MM.1S (cell line): ENCODE measurements around the gene FAM185A.

ENCODE experiments used
- DNase-seq: peaks from one replicate; pipeline ENCODE4 v3.0.0-alpha.2; 2015
- H2AFZ ChIP-seq: fragments of 300-600 bp; sonication (generic); 2 replicates; pipeline ENCODE4 v1.6.0; 2016; ENCODE audit warnings: antibody characterized with exemption, low read length
- H3F3A ChIP-seq: fragments of 300-600 bp; sonication (generic); 2 replicates; pipeline ENCODE4 v1.6.1; 2016; ENCODE audit warnings: mild to moderate bottlenecking, antibody characterized with exemption, low read length, moderate library complexity, mixed read lengths; ENCODE audit not compliant: insufficient read depth
- H3K27ac ChIP-seq: fragments of 300-600 bp; sonication (generic); 2 replicates; pipeline ENCODE4 v1.5.1; 2016; ENCODE audit warnings: mild to moderate bottlenecking, low read length
- H3K27me3 ChIP-seq: fragments of 300-600 bp; sonication (generic); replicated peaks from 2 replicates; pipeline ENCODE4 v1.6.0; 2016; ENCODE audit warnings: low read length; ENCODE audit not compliant: insufficient read depth
- H3K36me3 ChIP-seq: fragments of 300-600 bp; sonication (generic); replicated peaks from 2 replicates; pipeline ENCODE4 v1.6.1; 2016; ENCODE audit warnings: mild to moderate bottlenecking, low read length, mixed read lengths; ENCODE audit not compliant: insufficient read depth
- H3K4me1 ChIP-seq: fragments of 300-600 bp; sonication (generic); 2 replicates; pipeline ENCODE4 v1.6.1; 2016; ENCODE audit warnings: low read length, mixed read lengths
- H3K4me2 ChIP-seq: fragments of 300-600 bp; sonication (generic); 2 replicates; pipeline ENCODE4 v1.6.0; 2016; ENCODE audit warnings: low read depth, low read length
- H3K4me3 ChIP-seq: fragments of 300-600 bp; sonication (generic); 2 replicates; pipeline ENCODE4 v1.5.1; 2016; ENCODE audit warnings: low read length, mixed read lengths
- H3K79me2 ChIP-seq: fragments of 300-600 bp; sonication (generic); 2 replicates; pipeline ENCODE4 v1.6.1; 2016; ENCODE audit warnings: mixed run types, low read length, mixed read lengths
- H3K9ac ChIP-seq: fragments of 300-600 bp; sonication (generic); 2 replicates; pipeline ENCODE4 v1.6.1; 2016; ENCODE audit warnings: low read length, mixed read lengths
- H3K9me2 ChIP-seq: fragments of 300-600 bp; sonication (generic); replicated peaks from 2 replicates; pipeline ENCODE4 v1.6.1; 2016; ENCODE audit warnings: mild to moderate bottlenecking, low read length, mixed read lengths; ENCODE audit not compliant: insufficient read depth
- H3K9me3 ChIP-seq: fragments of 300-600 bp; sonication (generic); replicated peaks from 2 replicates; pipeline ENCODE4 v1.6.1; 2016; ENCODE audit warnings: mild to moderate bottlenecking, low read length, mixed read lengths; ENCODE audit not compliant: insufficient read depth
- H4K20me1 ChIP-seq: fragments of 300-600 bp; sonication (generic); 2 replicates; pipeline ENCODE4 v1.6.1; 2016; ENCODE audit warnings: mild to moderate bottlenecking, low read length, moderate library complexity, mixed read lengths; ENCODE audit not compliant: insufficient read depth
- CTCF ChIP-seq: fragments of 300-600 bp; sonication (generic); IDR thresholded peaks from 2 replicates; pipeline ENCODE4 v1.5.1; 2016; ENCODE audit warnings: antibody characterized with exemption, low read length, mixed read lengths
- EZH2 ChIP-seq: fragments of 300-600 bp; sonication (generic); optimal IDR thresholded peaks from 2 replicates; pipeline ENCODE3; 2017; ENCODE audit warnings: low read depth, mild to moderate bottlenecking, antibody characterized with exemption, low read length, mixed read lengths
- EZH2phosphoT487 ChIP-seq: fragments of 300-600 bp; sonication (generic); IDR thresholded peaks from 2 replicates; pipeline ENCODE4 v1.6.1; 2018; ENCODE audit warnings: antibody characterized with exemption, low read length

The FAM185A gene

GRCh38 chr7:102813191-102814024, 64.6 kb downstream of the FAM185A start:
- H3K36me3 ChIP-seq: no peaks in the 10 kb centered on the region
- H3K9ac ChIP-seq: no peak overlapping the region
- H3K27ac ChIP-seq: no peak overlapping the region
- no peak overlapping the region for H2AFZ ChIP-seq
- H3K9me3 ChIP-seq: no peaks in the 10 kb centered on the region
- H3K4me1 ChIP-seq: peaks cover 9% of the 10 kb centered on the region
- no peak overlapping the region for H3K4me2 ChIP-seq
- no peaks in the 10 kb centered on the region for H3K79me2 ChIP-seq
- no peaks in the 10 kb centered on the region for H3K27me3 ChIP-seq
- H3F3A ChIP-seq: no peaks in the 10 kb centered on the region
- no peaks in the 10 kb centered on the region for H3K9me2 ChIP-seq
- H3K4me3 ChIP-seq: no peak overlapping the region
- no peaks in the 10 kb centered on the region for H4K20me1 ChIP-seq
- DNase-seq: no peak
- TF ChIP-seq EZH2phosphoT487: no peak
- no peak for TF ChIP-seq CTCF
- no peak for TF ChIP-seq EZH2

GRCh38 chr7:102814025-102814471, 65.2 kb downstream of the FAM185A start:
- Histone ChIP-seq H3K4me1 (peaks cover 9% of the 10 kb centered on the region), H2AFZ (no peak overlapping the region), H3K9ac (no peak overlapping the region), H3K36me3 (no peaks in the 10 kb centered on the region), H4K20me1 (no peaks in the 10 kb centered on the region), H3K27me3 (no peaks in the 10 kb centered on the region), H3K27ac (no peak overlapping the region), H3K4me2 (no peak overlapping the region), H3K9me3 (no peaks in the 10 kb centered on the region), H3K4me3 (no peak overlapping the region), H3F3A (no peaks in the 10 kb centered on the region), H3K79me2 (no peaks in the 10 kb centered on the region), H3K9me2 (no peaks in the 10 kb centered on the region)
- no peak for DNase-seq
- TF ChIP-seq EZH2phosphoT487 (no peak), EZH2 (no peak), CTCF (no peak)

GRCh38 chr7:102817616-102818573, 69.1 kb downstream of the FAM185A start:
- Histone ChIP-seq H3K9me3 (no peaks in the 10 kb centered on the region), H3K79me2 (no peaks in the 10 kb centered on the region), H3K27ac (no peak overlapping the region), H3K36me3 (no peaks in the 10 kb centered on the region), H3K4me1 (no peaks in the 10 kb centered on the region), H3K4me3 (no peak overlapping the region), H3K27me3 (no peaks in the 10 kb centered on the region), H4K20me1 (no peaks in the 10 kb centered on the region), H3K4me2 (no peak overlapping the region), H3K9me2 (no peaks in the 10 kb centered on the region), H3F3A (no peaks in the 10 kb centered on the region), H3K9ac (no peak overlapping the region), H2AFZ (no peak overlapping the region)
- no peak for DNase-seq
- TF ChIP-seq EZH2phosphoT487: no peak
- TF ChIP-seq CTCF: no peak
- TF ChIP-seq EZH2: no peak
